Cerebellar cortex (tissue), 1 donor: ENCODE results near the gene ZNF319.
"Not testable (repeated sequence)": the region's sequence is repeated elsewhere in the genome, so short reads cannot be mapped to it uniquely, and the experiment has no call there.

Experiments used
- DNase-seq: peaks from one replicate; pipeline ENCODE4 v3.0.0-alpha.2; 2015; ENCODE audit warnings: low spot score

The ZNF319 gene

GRCh38 chr16:57997528-57998265, 2.8 kb downstream of the ZNF319 start:
- DNase-seq = no peak

GRCh38 chr16:57997176-57997527, 3.3 kb downstream of the ZNF319 start:
- DNase-seq = no peak

GRCh38 chr16:57996406-57997175, 3.9 kb downstream of the ZNF319 start:
- no peak for DNase-seq

GRCh38 chr16:57995721-57996405, 4.6 kb downstream of the ZNF319 start:
- no peak for DNase-seq

GRCh38 chr16:57994778-57995177, 5.7 kb downstream of the ZNF319 start:
- DNase-seq = peak; percentile 46

- DNase-seq = no peak
Observed at GRCh38 chr16:57994361-57994760, 6.1 kb downstream of the ZNF319 start.

GRCh38 chr16:57993897-57994296, 6.6 kb downstream of the ZNF319 start:
- no peak for DNase-seq

GRCh38 chr16:57993438-57993837, 7.0 kb downstream of the ZNF319 start:
- no peak for DNase-seq

GRCh38 chr16:57992084-57992483, 8.4 kb downstream of the ZNF319 start:
- DNase-seq = no peak

- DNase-seq = no peak
Observed at GRCh38 chr16:57991551-57992059, 8.9 kb downstream of the ZNF319 start.

- peak; percentile 47 for DNase-seq
Observed at GRCh38 chr16:57988929-57989328, 11.5 kb downstream of the ZNF319 start.

GRCh38 chr16:57987441-57988177, 12.9 kb downstream of the ZNF319 start:
- no peak for DNase-seq

- no peak for DNase-seq
Observed at GRCh38 chr16:57986196-57986595, 14.3 kb downstream of the ZNF319 start.

- DNase-seq = no peak
Observed at GRCh38 chr16:57985204-57986181, 15.0 kb downstream of the ZNF319 start.

GRCh38 chr16:57984443-57985203, 15.8 kb downstream of the ZNF319 start:
- DNase-seq = peak; percentile 37

- no peak for DNase-seq
Observed at GRCh38 chr16:57982385-57982784, 18.1 kb downstream of the ZNF319 start.

GRCh38 chr16:57981636-57982035, 18.8 kb downstream of the ZNF319 start:
- no peak for DNase-seq

GRCh38 chr16:57979006-57979585, 21.4 kb downstream of the ZNF319 start:
- no peak for DNase-seq

GRCh38 chr16:57978070-57978465, 22.4 kb downstream of the ZNF319 start:
- DNase-seq = not testable (repeated sequence)
